ENCODE results near the gene TMEM117.
A peak's percentile ranks its signal among the peaks of the same experiment; 100 is the strongest.

Gene TMEM117

DNA sequence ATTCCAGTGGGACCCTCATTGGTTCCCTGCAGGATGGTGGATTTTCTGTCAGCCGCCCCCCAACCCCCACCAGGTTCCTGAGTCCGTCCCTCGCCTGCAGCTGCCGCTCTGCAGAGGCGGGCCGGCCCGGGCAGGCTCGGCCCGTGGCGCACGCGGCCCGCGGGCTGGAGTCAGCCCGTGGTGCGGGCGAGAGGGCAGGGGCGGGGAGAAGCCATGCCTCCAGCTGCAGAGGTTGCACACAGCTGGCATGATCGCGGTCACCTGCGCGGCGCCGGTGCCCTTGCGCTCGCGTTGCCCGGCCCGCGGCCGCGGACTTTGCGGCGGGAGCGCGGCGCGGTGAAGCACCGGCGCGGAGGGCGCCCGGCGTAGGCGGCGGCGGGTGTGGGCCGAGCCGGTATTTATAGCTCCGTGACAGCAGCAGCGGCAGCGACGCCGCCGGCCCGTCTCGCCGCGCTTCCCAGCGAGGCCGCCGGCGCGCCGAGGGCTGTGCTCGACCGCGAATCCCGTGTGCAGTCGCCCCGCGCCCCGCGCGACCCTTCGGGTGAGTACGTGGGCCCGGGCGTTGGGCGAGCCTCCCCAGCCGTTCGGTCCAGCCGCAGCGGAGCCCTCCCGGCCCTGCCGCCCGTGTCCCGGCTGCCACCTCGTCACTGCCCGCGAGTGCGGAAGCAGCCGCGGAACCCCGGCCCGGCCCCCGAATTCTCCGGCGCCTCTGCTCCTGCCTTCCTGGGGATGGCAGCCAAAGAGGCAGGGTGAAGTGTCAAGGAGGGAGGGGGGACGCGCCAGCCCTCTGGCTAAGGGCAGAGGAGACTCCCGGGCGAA, at the start of gene TMEM117:
Gene TMEM117 (plus strand): TSS at position 426 of the 819 bp plus-strand sequence.
- DNase-seq (ENCODE audit: low read depth in 2 of 2), result peak; percentile 4 to 13

DNA sequence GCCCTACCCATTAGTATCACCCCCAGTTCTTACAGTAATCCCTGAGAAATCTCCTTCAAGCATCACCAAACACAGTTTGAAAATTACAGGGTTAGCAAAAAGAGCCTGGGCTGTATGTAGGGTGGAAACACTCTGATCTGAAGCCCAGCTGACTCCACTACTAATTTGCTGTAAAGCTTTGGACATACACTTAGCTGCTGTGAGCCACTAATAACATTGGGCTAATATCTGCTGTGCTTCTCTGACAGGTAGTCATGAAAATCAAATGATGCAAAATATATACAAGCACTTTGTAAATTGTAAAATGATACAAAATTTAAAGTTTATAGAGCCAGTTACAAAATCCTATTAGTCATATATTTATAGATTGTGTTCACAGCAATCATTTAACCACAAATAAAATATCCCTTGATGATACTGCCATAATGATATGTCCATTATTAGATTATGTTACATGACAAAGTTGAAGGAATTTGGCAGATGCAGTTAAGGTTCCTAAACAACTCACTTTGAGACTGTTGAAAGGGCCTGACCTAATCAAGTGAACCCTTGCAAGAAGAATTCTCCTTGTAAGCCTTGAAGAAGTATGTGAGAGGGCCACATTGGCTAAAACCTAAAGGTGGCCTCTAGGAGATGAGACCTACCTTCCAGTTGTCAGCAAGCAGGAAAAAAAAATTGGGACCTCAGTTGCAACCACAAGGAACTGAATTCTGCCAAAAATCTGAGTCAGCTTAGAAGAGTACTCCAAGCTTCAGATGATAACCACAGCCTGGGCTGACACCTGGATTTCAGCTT, 48.8 kb upstream of the TMEM117 start:
- DNase-seq (ENCODE audit: low read depth in 2 of 2), result no peak

DNA sequence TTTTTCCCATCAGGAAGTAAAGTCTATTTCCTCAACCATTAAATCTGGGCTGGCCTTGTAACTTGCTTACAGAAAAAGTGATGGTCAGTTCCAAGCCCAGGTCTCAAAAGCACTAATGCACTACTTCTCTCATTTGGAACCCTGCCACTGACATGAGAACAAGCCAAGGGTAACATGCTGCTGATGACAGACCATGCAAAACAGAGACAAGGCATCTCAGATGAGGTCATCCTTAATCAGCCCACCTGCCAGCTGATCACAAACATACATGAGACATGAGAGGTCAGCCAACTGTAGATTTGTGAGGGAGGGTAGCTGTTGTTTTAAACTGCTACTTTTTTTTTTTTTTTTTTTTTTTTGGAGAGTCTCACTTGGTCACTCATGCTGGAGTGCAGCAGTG, 45.9 kb upstream of the TMEM117 start:
- no peak for DNase-seq (ENCODE audit: low read depth in 2 of 2)

DNA sequence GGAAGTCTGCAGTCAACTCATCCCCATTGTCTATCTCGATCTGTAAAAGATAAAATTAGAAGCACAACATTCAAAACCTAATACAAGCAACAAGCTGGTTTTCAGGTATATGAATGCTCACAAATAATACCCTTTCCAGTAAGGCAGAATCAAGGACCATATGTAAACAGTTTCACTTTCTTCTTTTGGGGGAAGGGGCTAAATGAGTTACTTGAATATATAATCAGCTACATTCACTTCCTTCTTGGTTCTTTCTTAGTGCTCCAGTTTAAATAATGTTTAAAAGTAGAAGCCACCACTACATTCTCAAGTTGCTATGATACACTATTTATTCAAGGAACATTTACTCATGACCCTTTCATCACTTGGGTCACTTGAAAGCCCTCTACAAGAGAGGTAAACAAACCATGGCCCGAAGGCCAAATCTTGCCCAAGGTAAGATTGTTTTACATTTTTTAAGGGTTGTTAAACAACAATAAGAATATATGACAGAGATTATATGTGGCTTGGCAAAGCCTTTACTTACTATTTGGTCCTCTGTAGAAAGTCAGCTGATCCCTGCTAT, 40.1 kb upstream of the TMEM117 start:
- no peak for DNase-seq (ENCODE audit: low read depth in 2 of 2)

DNA sequence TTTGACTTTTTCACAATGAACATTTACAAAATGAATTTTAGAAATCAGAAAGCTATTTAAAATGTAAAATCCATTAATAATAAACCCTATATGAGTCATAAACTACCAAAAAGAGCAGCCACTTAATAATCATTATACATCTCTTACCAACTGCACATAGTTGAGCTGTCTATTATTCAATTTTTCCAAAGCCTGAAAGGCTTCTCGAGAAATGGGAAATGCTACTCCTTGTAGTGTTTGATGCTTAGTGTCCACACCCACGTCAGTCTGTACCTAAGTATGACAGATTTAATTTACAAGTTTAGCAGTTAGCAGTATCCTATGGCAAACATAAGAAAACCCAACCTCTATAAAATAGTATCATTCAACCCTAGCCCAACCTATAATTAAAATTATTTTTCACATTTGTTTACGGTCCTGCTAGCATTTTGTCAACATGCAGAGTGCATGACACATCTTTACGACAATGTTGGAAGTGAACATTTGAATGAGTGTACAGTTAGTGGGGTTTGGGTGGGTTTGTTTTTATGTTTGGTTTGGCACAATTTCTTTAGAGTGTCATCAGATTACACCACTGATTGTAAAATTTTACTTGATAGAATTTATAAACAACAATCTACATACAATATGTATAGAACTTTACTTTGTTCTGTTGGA, 38.2 kb upstream of the TMEM117 start:
- DNase-seq (ENCODE audit: low read depth in 2 of 2), result no peak

DNA sequence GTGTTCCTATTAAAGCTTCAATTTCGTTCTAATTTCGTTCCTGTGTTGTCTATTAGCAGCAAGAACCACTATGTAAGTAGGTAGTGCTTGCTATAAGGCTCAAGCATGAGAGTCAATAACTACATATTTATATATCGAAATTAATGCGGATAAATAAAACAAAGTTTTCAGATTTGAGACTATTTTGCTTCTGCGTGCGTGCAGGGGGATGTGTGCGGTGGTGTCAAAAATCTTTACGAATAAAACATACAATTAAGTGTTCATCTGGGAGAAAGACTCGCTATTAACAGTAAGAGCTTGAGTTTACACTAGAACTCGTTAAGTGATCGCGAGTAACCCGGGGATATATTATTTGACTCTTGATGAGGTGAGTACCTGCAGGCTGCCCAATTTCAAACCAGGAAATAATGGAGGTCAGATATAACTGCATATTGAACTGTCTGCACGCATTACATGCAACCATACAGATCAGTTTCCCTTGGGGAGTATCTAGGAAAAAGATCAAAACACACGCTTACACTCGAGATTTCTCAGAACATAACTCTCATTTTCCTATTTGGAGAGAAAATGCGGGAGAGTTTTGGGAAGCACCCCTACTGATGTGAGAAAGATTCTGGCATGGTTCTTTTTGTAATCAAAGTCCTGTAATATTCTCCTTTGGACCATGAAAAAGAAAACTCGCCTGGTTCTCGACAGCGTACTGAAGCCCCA, 30.6 kb upstream of the TMEM117 start:
- DNase-seq (ENCODE audit: low read depth in 2 of 2), result no peak

DNA sequence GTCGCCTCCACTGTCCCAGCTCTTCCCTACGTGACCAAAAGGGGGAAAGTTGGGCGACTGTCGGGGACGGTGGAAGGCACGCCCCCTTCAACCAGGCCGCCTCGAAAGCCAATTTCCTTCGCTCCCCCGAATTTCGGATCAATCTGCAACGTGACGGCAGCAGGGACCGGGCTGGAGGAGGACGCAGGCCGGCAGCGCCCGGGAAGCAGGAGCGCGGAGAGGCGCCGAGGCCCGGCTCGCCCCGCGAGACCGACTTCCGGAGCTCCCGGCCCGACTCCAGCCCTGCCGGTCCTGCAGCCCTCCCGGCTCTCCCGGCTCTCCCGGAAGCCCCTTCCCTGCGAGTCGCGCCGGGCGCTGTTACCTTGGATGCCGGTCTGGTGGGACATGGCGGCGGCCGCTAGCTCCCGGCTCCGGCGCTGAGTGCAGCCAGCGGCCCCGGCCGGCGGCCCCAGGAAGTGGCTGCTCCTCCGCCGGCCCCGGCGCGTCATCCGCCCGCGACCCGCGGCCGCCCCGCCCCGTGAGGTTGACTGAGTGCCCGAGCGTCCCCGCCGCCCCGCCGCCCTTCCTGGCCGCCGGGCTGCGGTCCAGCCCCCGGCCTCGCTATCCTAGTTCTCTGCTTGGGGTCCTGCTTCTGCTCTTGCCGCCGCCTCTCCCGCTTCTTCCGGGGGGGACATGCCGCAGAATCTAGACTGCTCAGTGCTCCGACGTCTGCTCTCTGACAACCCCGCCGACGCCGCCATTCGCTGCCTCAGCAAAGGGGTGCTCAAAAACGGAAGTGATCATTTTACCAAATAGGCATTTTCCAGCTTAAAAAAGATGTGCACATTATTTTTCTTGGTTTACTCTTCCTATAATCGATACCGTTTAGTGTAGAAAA, 29.8 kb upstream of the TMEM117 start, which contains the start of gene TWF1:
Gene TWF1 (minus strand): TSS at position 458 of the 877 bp plus-strand sequence. CDS start 72 bp downstream, at position 386.
- peak; percentile 57 to 78 for DNase-seq (ENCODE audit: low read depth in 2 of 2)

DNA sequence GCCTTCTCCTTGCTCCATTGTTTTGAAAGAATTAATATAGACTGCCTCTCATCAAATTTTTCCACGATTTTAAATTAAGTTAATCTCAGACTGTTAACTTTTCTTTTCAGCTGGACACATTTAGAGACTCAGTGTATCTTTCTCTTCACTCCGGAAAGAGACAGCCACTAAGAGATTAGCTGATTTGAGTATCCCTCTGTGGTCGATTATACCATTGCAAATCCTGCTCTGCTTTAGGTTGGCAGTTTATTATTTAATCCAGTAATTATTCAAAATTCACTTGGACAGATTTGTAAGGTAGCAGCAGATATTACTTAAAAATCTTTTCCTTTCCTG, 29.2 kb upstream of the TMEM117 start:
- no peak for DNase-seq (ENCODE audit: low read depth in 2 of 2)

DNA sequence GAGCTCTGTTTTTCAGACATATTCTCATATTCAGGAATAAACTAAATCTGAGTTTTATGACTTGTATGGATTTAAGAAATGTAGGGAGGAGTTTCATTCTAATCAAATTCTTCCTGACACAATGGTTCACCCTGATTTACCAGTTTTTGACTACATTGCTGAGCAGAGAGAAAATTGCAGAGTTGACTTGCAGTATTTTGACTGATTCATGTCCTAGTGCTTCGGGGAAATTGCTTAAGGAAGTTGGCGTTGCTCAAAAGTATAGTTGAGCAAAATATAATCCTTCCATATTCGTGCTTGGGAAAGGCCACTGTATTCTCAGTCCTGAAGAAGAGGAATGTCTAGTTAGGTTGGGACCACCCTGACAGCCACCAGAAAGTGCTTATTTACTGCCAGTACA, 28.5 kb upstream of the TMEM117 start:
- no peak for DNase-seq (ENCODE audit: low read depth in 2 of 2)

DNA sequence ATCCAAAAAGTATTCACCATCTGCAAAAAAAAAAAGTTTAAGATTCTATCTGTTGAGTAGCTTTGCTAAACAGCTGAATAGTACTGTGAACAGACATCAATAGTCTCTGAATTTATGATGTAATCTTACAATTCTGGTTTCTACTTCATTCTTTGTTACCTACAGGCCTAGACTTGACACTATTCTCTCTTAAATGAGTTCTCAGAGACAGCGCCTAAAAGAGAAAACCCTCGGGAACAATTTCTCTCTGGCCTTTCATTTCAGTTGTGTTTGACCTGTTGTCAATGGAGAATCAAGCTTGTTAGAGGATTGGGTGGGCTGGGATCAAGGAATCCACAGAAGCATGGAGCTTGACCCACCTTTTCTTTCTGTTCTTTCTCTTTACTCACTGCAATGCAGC, 23.8 kb upstream of the TMEM117 start:
- DNase-seq (ENCODE audit: low read depth in 2 of 2), result no peak

DNA sequence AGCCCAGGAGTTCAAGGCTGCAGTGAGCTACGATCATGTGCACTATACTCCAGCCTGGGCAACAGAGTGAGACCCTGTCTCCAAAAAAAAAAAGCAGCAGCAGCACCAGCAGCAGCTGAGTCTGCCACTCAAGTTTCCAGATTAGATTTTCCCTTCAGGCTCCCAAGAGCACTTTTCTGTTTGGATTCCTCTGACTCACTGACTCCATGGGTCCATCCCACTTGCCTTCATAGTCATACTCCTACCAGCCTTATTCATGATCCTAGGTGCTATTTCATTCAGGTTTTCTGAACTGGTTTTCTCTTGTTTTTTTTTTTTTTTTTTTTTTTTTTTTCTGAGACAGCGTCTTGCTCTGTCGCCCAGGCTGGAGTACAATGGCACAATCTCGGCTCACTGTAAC, 23.0 kb upstream of the TMEM117 start:
- no peak for DNase-seq (ENCODE audit: low read depth in 2 of 2)

DNA sequence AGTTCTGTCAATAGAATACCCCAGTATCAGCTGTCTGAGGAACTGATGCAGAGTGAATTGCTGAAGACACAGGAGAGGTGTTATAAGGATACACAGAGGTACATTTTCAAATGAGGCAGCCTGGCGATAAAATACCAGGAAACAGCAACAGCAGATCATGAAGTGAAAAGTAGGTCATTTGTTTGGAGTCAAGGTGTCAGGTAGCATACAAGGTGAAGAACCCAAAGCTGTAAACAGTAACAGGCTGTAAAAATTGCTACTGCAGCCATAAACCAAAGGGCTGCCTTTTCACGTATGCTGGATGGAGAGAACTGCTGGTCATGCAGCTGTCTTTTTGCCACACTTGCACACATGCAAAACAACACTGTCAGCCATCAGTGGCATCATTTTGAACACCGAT, 20.5 kb upstream of the TMEM117 start:
- DNase-seq (ENCODE audit: low read depth in 2 of 2), result no peak

DNA sequence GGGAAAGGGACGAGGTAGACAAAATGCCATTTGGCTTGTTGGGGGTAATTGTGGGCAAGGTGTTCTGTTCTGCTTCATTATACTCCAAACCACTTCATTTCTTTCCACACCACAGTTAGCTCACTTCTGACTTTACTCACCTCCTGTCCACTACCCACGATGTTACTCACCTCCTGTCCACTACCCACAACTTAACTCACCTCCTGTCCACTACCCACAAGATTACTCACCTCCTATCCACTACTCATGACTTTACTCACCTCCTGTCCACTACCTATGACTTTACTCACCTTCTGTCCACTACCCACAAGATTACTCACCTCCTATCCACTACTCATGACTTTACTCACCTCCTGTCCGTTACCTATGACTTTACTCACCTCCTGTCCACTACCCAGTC, 19.7 kb upstream of the TMEM117 start:
- DNase-seq (ENCODE audit: low read depth in 2 of 2), result no peak

DNA sequence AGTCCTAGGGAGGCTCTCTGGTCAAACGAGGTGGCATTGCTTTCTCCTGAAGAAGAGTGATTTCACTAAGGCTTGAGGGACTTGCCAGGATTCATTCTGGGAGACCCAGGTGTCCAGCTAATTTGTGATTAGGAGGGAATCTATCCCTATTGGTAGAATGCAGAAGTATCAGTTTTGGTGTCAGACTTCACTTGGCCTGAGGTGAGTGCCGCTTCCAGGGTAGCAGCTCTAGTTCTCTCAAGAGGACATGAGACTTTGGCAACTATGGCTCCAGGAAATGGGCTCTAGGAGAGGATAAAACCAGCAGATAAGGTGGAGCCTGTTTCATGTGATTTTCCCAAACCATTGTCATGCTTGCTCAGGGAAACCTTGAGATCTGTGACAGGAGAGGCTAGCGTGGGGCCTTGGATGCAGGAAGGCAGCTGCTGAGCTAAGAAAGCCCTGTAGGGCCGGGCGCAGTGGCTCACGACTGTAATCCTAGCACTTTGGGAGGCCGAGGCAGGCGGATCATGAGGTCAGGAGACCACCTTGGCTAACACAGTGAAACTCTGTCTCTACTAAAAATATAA, 11.6 kb upstream of the TMEM117 start:
- no peak for DNase-seq (ENCODE audit: low read depth in 2 of 2)

DNA sequence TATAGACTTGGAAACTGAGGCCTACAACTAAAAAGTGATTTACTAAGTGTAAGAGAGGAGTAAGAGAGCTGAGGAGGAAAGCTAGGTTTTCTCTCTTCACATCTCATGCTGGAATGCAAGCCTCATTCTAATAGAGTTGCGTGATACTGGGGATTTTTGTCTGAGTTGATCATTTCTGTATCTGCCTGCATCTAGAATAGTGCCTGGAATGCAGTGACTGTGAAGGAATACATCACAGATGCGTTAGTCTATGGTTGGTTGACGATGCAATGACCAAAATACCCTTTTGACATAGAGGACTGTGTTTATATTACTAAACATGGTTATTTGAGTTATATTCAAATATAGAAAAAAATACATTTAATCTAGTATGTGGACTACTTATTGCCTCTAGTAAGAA, 9.2 kb upstream of the TMEM117 start:
- no peak for DNase-seq (ENCODE audit: low read depth in 2 of 2)

DNA sequence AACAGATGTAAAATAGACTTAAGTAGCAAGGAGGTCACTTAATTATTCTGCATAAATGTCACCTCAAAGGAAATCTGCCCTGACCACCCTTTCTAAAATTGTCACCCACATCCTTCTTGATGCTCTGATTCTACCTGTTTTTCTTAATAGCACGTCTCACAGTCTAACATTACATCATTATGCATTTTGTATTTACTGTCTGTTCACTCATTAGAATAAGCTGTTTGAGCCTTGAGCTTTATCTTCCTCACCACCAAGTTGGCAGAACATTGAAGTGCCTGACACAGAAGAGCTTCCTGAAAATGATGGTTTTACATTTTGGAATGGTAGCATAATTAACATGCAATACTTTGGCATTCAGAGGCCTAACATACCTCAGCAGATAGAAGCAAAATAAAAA, 8.8 kb upstream of the TMEM117 start:
- DNase-seq (ENCODE audit: low read depth in 2 of 2), result no peak

DNA sequence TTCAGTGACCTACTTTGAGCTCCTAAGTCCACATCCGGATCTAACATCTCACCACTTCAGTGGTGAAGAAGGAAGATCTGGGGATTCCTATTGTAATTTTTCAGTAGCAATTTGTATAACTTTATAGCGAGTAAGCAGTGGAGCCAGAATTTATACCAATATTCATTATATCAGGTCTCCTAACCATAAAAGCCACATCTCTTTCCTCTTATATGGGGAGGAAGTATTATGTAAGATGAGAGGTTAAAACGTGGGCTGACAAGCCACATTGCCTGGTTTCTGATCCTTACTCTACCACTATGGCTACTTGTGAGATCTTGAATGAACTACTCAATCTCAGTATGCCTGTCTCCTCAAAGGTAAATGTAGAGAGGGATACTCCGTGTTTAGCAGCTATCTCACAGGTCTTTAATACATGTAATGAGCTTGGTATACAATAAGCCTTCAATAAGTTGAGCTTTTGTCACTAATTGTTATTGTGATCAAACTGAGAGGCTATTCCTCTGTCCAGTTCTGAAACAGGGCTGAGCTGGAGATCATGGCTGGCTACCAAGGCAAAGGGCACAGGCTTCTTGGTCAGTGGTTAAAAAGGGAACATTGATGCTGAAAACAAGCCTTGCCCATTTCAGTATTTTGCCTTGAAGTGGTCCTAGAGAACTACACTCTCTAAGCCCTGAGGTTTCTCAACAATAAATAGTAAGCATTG, 3.3 kb upstream of the TMEM117 start:
- no peak for DNase-seq (ENCODE audit: low read depth in 2 of 2)

DNA sequence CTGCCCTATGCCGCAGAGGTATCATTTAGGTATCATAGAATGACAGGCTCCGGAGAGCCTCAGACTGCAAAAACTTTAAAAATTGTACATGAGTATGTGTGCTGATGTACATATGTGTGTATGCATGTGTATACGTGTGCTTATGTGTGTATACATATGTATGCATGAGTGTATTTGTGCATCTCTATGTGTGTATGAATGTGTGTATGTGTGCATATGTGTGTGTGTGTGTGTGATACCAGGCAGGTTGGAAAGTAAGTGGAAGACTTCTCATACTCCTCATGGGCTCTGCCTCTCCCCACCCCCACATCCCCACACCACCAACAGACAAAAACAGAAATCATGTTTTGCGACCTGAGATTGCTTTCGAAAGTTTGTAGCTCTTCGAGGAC, 621 bp upstream of the TMEM117 start:
- no peak for DNase-seq (ENCODE audit: low read depth in 2 of 2)

DNA sequence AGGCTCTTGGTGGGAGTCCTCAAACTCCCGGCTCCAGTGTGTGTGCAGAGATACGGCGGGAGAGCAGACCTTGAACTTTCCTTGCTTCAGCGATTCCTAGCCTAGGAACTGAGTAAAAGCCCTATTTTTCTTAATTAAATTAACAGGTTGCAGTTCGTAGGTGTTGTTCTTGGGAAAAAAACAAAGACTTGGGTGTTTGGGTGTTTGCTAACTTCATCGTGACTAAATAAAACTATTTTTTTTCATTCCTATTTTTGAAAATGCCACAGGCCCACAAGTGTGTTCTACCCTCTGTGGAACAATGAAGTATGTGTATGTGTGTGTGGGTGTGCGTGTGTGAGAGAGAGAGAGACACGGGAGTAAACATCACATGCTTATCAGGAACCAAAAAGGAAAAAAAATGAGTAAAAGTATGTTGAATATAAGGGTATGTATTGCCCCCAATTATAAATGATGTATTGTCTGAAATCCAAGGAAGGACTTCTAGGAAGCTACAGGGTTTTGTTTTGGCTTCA, 651 bp downstream of the TMEM117 start:
- DNase-seq (ENCODE audit: low read depth in 2 of 2), result no peak

Measured in stimulated activated CD4-positive, alpha-beta T cell treated with anti-CD3 and anti-CD28 coated beads, Interleukin-1b, Interleukin-23, amount 100 ng/mL, for 1 hour (primary cell).